KOPT-K1 (cell line): ENCODE measurements around the gene DEFB125.
"Not testable (repeated sequence)": the region's sequence is repeated elsewhere in the genome, so short reads cannot be mapped to it uniquely, and the experiment has no call there.

ENCODE experiments used
- H3K27ac ChIP-seq: fragments of 200-600 bp; sonication (generic); 2 replicates; pipeline ENCODE4 v1.5.1; 2016; ENCODE audit warnings: antibody characterized with exemption, mild to moderate bottlenecking, low read depth, low read length; ENCODE audit not compliant: poor library complexity, severe bottlenecking
- H3K36me3 ChIP-seq: fragments of 200-600 bp; sonication (generic); 2 replicates; pipeline ENCODE4 v1.5.1; 2017; ENCODE audit warnings: antibody characterized with exemption, mild to moderate bottlenecking, low read length, moderate library complexity; ENCODE audit not compliant: insufficient read depth
- H3K9me3 ChIP-seq: fragments of 200-600 bp; sonication (generic); 2 replicates; pipeline ENCODE4 v1.5.1; 2017; ENCODE audit warnings: antibody characterized with exemption, low read length, mild to moderate bottlenecking; ENCODE audit not compliant: insufficient read depth, poor library complexity, severe bottlenecking

The DEFB125 gene

DNA sequence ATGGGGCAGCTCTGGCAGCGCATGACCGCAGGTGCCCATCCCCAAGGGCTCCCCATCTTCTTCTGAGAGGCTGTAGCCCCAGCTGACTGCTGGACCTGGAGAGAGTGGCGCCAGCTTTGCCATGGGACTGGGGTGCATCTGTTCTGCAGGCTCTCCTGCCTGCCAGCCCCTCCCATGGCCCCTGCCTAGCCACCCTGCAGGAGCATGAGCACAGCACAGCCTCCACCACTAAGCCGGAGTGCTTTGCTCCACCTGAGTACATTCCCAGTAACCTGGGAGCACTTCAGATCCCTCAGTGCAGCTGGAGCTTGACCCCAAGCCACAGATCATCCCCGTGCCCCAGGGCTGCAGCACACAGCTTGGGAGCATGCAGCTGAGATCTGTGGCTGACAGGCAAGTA lies 16.0 kb downstream of the DEFB125 start:
- no peaks in the 10 kb centered on the region for H3K36me3 ChIP-seq
- H3K27ac ChIP-seq = no peak overlapping the region
- H3K9me3 ChIP-seq = no peaks in the 10 kb centered on the region

DNA sequence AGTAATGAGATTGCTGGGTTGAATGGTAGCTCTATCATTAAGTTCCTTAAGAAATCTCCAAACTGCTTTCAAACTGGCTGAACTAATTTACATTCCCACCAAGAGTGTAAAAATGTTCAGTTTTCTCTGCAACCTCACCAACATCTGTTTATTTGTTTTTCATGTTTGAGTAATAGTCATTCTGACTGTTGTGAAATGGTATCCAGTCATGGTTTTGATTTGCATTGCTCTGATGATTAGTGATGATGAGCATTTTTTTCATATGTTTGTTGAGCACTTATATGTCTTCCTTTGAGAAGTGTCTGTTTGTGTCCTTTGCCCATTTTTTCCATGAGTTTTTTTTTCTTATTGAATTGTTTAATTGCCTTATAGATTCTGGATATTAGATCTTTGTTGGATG lies 24.9 kb downstream of the DEFB125 start:
- Histone ChIP-seq H3K36me3 (no peaks in the 10 kb centered on the region), H3K27ac (no peak overlapping the region), H3K9me3 (peaks cover 24% of the 10 kb centered on the region)

DNA sequence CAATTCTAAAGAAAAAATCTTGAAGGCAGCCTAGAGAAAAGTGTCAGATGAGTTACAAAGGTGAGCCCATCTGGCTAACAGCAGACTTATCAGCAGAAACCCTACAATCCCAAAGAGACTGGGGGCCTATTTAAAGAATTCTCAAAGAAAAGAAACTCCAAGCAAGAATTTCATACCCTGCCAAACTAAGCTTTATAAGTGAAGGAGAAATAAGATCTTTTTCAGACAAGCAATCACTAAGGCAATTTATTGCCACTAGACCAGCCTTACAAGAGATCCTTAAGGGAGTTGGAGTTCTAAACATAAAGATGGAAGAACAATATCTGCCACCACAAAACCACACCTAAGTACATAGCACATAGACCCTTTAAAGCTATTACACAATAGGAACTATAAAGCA lies 30.0 kb downstream of the DEFB125 start:
- Histone ChIP-seq H3K27ac (no peak overlapping the region), H3K9me3 (peaks cover 31% of the 10 kb centered on the region), H3K36me3 (no peaks in the 10 kb centered on the region)

DNA sequence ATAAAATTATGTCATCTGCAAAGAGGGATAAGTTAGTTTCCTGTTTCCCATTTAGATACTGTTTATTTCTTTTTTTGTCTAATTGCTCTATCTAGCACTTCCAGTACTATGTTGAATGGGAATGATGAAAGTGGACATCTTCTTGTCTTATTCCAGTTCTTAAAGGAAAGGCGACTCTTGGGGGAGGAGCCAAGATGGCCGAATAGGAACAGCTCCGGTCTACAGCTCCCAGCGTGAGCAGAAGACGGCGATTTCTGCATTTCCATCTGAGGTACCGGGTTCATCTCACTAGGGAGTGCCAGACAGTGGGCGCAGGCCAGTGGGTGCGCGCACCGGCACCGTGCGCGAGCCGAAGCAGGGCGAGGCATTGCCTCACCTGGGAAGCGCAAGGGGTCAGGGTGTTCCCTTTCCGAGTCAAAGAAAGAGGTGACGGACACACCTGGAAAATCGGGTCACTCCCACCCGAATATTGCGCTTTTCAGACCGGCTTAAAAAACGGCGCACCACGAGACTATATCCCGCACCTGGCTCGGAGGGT lies 42.4 kb downstream of the DEFB125 start:
- not testable (repeated sequence) for H3K27ac ChIP-seq, H3K9me3 ChIP-seq, H3K36me3 ChIP-seq

DNA sequence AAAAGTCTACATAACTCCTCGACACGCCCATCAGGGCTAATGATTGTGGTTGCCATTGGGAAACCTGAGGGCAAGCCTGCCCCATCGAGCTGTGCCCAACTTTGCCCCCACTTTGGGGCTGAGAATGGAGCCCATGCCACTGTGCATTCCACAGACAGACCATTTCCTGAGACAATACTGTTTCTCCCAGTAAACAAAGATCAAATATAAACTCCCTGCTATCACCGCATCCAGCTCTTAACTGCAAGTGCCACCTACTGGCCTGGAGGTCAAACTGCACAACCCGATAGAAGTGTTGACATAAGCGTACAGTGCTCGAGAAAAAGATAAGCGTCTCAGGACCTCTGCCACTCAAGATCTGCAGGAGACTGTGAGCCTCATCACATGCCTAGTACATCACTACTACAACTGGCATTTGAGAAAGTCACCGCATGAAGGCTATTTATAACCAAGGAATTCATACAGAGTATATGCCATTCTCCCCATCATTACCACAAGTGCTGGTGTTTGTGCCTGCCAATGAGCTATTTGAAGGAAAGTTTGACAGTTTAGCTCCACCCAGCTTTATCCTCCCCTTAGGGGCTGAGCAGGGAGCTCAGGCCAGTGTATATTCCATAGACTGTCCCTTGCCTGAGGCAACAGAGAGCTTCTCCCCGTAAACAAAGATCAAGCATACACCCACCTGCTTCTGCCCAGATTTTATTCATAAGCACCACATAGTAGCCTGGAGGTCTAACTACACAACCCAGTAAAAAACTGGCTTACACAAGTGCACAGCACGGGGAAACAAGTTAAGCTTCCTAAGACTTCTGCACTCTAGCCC lies 50.4 kb downstream of the DEFB125 start:
- Histone ChIP-seq H3K9me3 (peaks cover 6% of the 10 kb centered on the region), H3K27ac (no peak overlapping the region), H3K36me3 (no peaks in the 10 kb centered on the region)

DNA sequence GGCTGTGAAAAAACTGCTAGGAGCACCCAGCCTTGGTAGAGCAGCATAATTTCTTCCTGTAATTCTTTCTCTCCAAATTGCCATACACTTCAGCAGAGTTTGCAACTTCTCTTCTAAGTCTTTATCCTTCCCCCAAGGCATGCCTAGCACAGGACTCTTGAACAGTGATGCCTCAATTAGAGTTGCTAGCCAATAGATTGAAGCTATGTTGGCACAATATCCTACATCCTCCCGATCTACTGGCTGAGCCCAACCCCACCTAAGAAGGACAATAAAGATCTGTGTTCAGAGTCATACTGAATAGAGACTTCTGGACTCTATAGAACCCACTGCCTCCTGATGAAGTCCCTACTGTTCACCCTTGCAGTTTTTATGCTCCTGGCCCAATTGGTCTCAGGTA lies 54.8 kb downstream of the DEFB125 start, which contains the start of gene DEFB126:
Gene DEFB126, plus strand, starts transcription at position 301 of the 400 bp plus-strand sequence. Its CDS starts 39 bp downstream, at position 340.
- Histone ChIP-seq H3K36me3 (no peaks in the 10 kb centered on the region), H3K27ac (no peak within 1 kb of the TSS), H3K9me3 (peaks cover 6% of the 10 kb centered on the region)

DNA sequence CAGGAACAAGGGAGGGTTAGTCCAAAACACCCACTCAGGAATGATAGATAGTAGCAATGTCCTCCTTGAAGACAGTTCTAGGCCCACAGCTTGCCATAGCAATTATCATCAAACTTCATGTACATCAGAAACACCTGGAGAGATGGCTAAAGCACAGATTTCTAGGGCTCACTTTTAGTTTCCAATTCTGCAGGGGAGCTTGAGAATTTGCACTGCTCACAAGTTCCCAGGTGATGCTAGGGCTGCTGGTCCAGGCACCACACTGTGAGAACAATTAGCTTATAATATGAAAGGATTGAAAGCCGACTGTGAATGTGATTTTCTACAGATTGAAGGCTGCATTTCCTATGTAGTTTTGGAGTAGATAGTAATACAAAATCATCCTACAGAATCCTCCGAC lies 58.4 kb downstream of the DEFB125 start:
- Histone ChIP-seq H3K27ac (no peak overlapping the region), H3K36me3 (no peaks in the 10 kb centered on the region), H3K9me3 (no peaks in the 10 kb centered on the region)
